GM12891 (cell line): ENCODE data around the gene PRKN.

Experiments
- PAX5 ChIP-seq: IDR thresholded peaks from 2 replicates; pipeline ENCODE4 v1.6.1; 2011; ENCODE audit warnings: low read length, moderate library complexity, mild to moderate bottlenecking; ENCODE audit not compliant: insufficient read depth, severe bottlenecking
- POLR2A ChIP-seq: IDR thresholded peaks from 2 replicates; pipeline ENCODE4 v1.6.1; 2011; ENCODE audit warnings: low read depth, low read length, control low read depth
- POLR2AphosphoS5 ChIP-seq: IDR thresholded peaks from 2 replicates; pipeline ENCODE4 v1.6.1; 2011; ENCODE audit warnings: low read depth, low read length, control low read depth
- TAF1 ChIP-seq: IDR thresholded peaks from 2 replicates; pipeline ENCODE4 v1.6.1; 2011; ENCODE audit warnings: low read depth, low read length, control low read depth

- no peak for TF ChIP-seq POLR2A
- no peak for TF ChIP-seq POLR2AphosphoS5
- TF ChIP-seq TAF1 = no peak
- no peak for TF ChIP-seq PAX5
These were observed 468.9 kb downstream of the PRKN start for GRCh38 chr6:162258647-162259046.
